Activated CD4-positive, alpha-beta T cell treated with anti-CD3 and anti-CD28 coated beads, Interleukin-2, Interleukin-4, amounts not matched to agents 100 ng/mL and 50 ng/mL, durations not matched to agents 16 hours and 8 hours (primary cell): Measurements from ENCODE around the gene PLXNA2.
A peak's percentile ranks its signal among the peaks of the same experiment; 100 is the strongest.

ENCODE experiments used
- DNase-seq: peaks from one replicate; pipeline ENCODE4 v3.0.0-alpha.2; 2020; ENCODE audit warnings: low spot score

The PLXNA2 gene

GRCh38 chr1:208268541-208269337, 24.6 kb upstream of the PLXNA2 start:
- DNase-seq, result no peak

GRCh38 chr1:208265525-208265924, 21.3 kb upstream of the PLXNA2 start:
- no peak for DNase-seq

GRCh38 chr1:208265122-208265469, 20.9 kb upstream of the PLXNA2 start:
- DNase-seq, result no peak

- no peak for DNase-seq
Measured at GRCh38 chr1:208264469-208265121, 20.4 kb upstream of the PLXNA2 start.

- DNase-seq, result no peak
Measured at GRCh38 chr1:208261874-208262273, 17.7 kb upstream of the PLXNA2 start.

- no peak for DNase-seq
Measured at GRCh38 chr1:208258277-208258676, 14.1 kb upstream of the PLXNA2 start.

GRCh38 chr1:208257351-208257750, 13.2 kb upstream of the PLXNA2 start:
- DNase-seq, result no peak

- no peak for DNase-seq
Measured at GRCh38 chr1:208256556-208256955, 12.4 kb upstream of the PLXNA2 start.

GRCh38 chr1:208256091-208256490, 11.9 kb upstream of the PLXNA2 start:
- no peak for DNase-seq

- DNase-seq, result no peak
Measured at GRCh38 chr1:208254862-208255261, 10.7 kb upstream of the PLXNA2 start.

- no peak for DNase-seq
Measured at GRCh38 chr1:208254376-208254775, 10.2 kb upstream of the PLXNA2 start.

- DNase-seq, result no peak
Measured at GRCh38 chr1:208252836-208253576, 8.8 kb upstream of the PLXNA2 start.

- no peak for DNase-seq
Measured at GRCh38 chr1:208251911-208252835, 8.0 kb upstream of the PLXNA2 start.

GRCh38 chr1:208251015-208251414, 6.8 kb upstream of the PLXNA2 start:
- no peak for DNase-seq

- no peak for DNase-seq
Measured at GRCh38 chr1:208250613-208251012, 6.4 kb upstream of the PLXNA2 start.

GRCh38 chr1:208248991-208249696, 5.0 kb upstream of the PLXNA2 start:
- DNase-seq, result no peak

GRCh38 chr1:208248307-208248801, 4.2 kb upstream of the PLXNA2 start:
- no peak for DNase-seq

GRCh38 chr1:208247696-208248095, 3.5 kb upstream of the PLXNA2 start:
- DNase-seq, result no peak

- peak; percentile 77 for DNase-seq
Measured at GRCh38 chr1:208245185-208245705, 1.1 kb upstream of the PLXNA2 start.

- DNase-seq, result no peak
Measured at GRCh38 chr1:208243527-208243966, 637 bp downstream of the PLXNA2 start.
